K562 (cell line): Measurements from ENCODE around the gene ZBTB16. TPM values are rescaled to one million over a fixed set of nuclear protein-coding genes. Genes with fewer than 3 reads are reported as not detected.

Source experiments
- ATAC-seq: fragments of 200-7000 bp; cut with Tn5 transposase; 3 replicates; pipeline ENCODE4 v1.9.1; 2020; ENCODE audit warnings: moderate library complexity
- BruUV-seq: library from RNA; stranded (reverse); fragments of 400-500 nt; replicated peaks from 2 replicates; lab custom pipeline; 2021; lab: Mats Ljungman, UMichigan
- CTCF ChIA-PET: fragments of 300-600 bp; formaldehyde crosslinking; extraction: SDS; loops from one replicate; lab custom pipeline; 2021; ENCODE audit warnings: low intra/inter-chr PET ratio; lab: Yijun Ruan, JAX
- POLR2A ChIA-PET: fragments of 300-600, 350-650 bp; sonication (Branson Sonifier 250); formaldehyde crosslinking; extraction: SDS; loops from one replicate; lab custom pipeline; 2021; ENCODE audit warnings: antibody characterized with exemption, inconsistent platforms; lab: Yijun Ruan, JAX
- DNase-seq, 4 experiments: peaks; one replicate each; pipeline versions ENCODE4 v3.0.0 to v3.0.0-alpha.2; 2011 to 2018; ENCODE audit warnings: low spot score in 3 of 4, mixed read lengths in 3 of 4; ENCODE audit errors: extremely low read depth in 1 of 4
- FAIRE-seq: peaks from 2 replicates; lab custom pipeline; 2011; peaks lifted over from hg19 to GRCh38; lab: Jason Lieb, UNC
- H2AFZ ChIP-seq: 2 replicates; pipeline ENCODE4 v1.6.0; 2011; ENCODE audit warnings: low read depth, low read length, control low read depth, inconsistent platforms
- H3K27ac ChIP-seq: fragments of 200-600 bp; 3 replicates; pipeline ENCODE4 v1.8.0; 2011; ENCODE audit warnings: low read depth, mild to moderate bottlenecking, control low read depth, inconsistent platforms, low read length, moderate library complexity, mixed read lengths; ENCODE audit errors: extremely low read depth
- H3K27me3 ChIP-seq, 2 experiments: fragments of 300-600 bp in 1 of 2; 2 replicates in 1 of 2; 3 replicates in 1 of 2; pipeline versions ENCODE4 v1.6.0 to v1.8.0; 2011; ENCODE audit warnings: inconsistent platforms in 2 of 2, low read length in 2 of 2, mild to moderate bottlenecking in 1 of 2, mixed read lengths in 1 of 2, moderate library complexity in 1 of 2; ENCODE audit not compliant: control insufficient read depth in 2 of 2, insufficient read depth in 2 of 2
- H3K36me3 ChIP-seq: fragments of 300-600 bp; 3 replicates; pipeline ENCODE4 v1.8.0; 2011; ENCODE audit warnings: mild to moderate bottlenecking, low read length, inconsistent platforms; ENCODE audit not compliant: control insufficient read depth, insufficient read depth
- H3K4me1 ChIP-seq, 2 experiments: fragments of 200-600 bp in 1 of 2; replicated peaks in 1 of 2; 2 replicates in 1 of 2; 3 replicates in 1 of 2; pipeline versions ENCODE4 v1.5.1 to v1.8.0; 2011; ENCODE audit warnings: inconsistent platforms in 2 of 2, low read length in 2 of 2, mild to moderate bottlenecking in 1 of 2, mixed read lengths in 1 of 2, moderate library complexity in 1 of 2; ENCODE audit not compliant: control insufficient read depth in 2 of 2, insufficient read depth in 2 of 2
- H3K4me2 ChIP-seq: 2 replicates; pipeline ENCODE4 v1.6.1; 2011; ENCODE audit warnings: low read length, control low read depth, inconsistent platforms, mixed read lengths; ENCODE audit not compliant: insufficient read depth
- H3K4me3 ChIP-seq: fragments of 200-600 bp; sonication (generic), shearing (Covaris generic); 2 replicates; pipeline ENCODE4 v1.5.1; 2016; ENCODE audit warnings: control low read depth, inconsistent platforms
- H3K79me2 ChIP-seq: fragments of 200-600 bp; 3 replicates; pipeline ENCODE4 v1.8.0; 2011; ENCODE audit warnings: low read length, inconsistent platforms; ENCODE audit not compliant: control insufficient read depth, insufficient read depth
- H3K9ac ChIP-seq, 2 experiments: 2 replicates each; pipeline versions ENCODE4 v1.6.0 to v1.6.1; 2011; ENCODE audit warnings: low read depth in 2 of 2, low read length in 2 of 2, control low read depth in 1 of 2, inconsistent platforms in 1 of 2, mild to moderate bottlenecking in 1 of 2, mixed read lengths in 1 of 2; ENCODE audit not compliant: insufficient read depth in 1 of 2
- H3K9me1 ChIP-seq: one replicate; pipeline ENCODE4 v1.6.0; 2011; ENCODE audit warnings: inconsistent platforms, mild to moderate bottlenecking, low read length, moderate library complexity; ENCODE audit not compliant: control insufficient read depth, insufficient read depth
- H3K9me3 ChIP-seq: replicated peaks from 2 replicates; pipeline ENCODE4 v1.5.1; 2011; ENCODE audit warnings: low read depth, low read length, inconsistent platforms; ENCODE audit not compliant: control insufficient read depth, insufficient read depth
- H4K20me1 ChIP-seq: replicated peaks from 2 replicates; pipeline ENCODE4 v1.6.1; 2011; ENCODE audit warnings: low read length, inconsistent platforms, mixed read lengths; ENCODE audit not compliant: control insufficient read depth, insufficient read depth
- ARNT ChIP-seq, 2 experiments: fragments of 450-650 bp; IDR thresholded peaks; 2 replicates each; pipeline ENCODE4 v1.6.1; 2016; ENCODE audit warnings: mild to moderate bottlenecking in 1 of 2
- ASH1L ChIP-seq: fragments of 450-650 bp; IDR thresholded peaks from 2 replicates; pipeline ENCODE4 v1.6.1; 2018; ENCODE audit warnings: borderline replicate concordance, mild to moderate bottlenecking, low read depth; ENCODE audit not compliant: partially characterized antibody
- BHLHE40 ChIP-seq: IDR thresholded peaks from 2 replicates; pipeline ENCODE4 v1.6.1; 2011; ENCODE audit warnings: low read length, improper control_type of control experiment
- BRD4 ChIP-seq: fragments of 200-600 bp; sonication (generic); IDR thresholded peaks from 2 replicates; pipeline ENCODE4 v1.6.1; 2017; ENCODE audit warnings: inconsistent platforms
- CCAR2 ChIP-seq: fragments of 200-400 bp; formaldehyde crosslinking; IDR thresholded peaks from 2 replicates; pipeline ENCODE4 v1.6.1; 2017; ENCODE audit warnings: mild to moderate bottlenecking, low read depth, low read length
- IRF9 ChIP-seq: fragments of 450-650 bp; IDR thresholded peaks from 2 replicates; pipeline ENCODE4 v1.6.1; 2016; ENCODE audit warnings: missing biosample characterization, missing genetic modification characterization
- KLF16 ChIP-seq: IDR thresholded peaks from 2 replicates; pipeline ENCODE4 v1.6.1; 2016; ENCODE audit warnings: antibody characterized with exemption
- MEF2A ChIP-seq: IDR thresholded peaks from 2 replicates; pipeline ENCODE4 v1.6.1; 2011; ENCODE audit warnings: low read depth, mild to moderate bottlenecking, low read length, moderate library complexity; ENCODE audit not compliant: control insufficient read depth
- NFXL1 ChIP-seq: fragments of 450-650 bp; formaldehyde crosslinking; IDR thresholded peaks from 2 replicates; pipeline ENCODE4 v1.4.0; 2021; ENCODE audit warnings: mild to moderate bottlenecking
- NR2C2 ChIP-seq, 2 experiments: fragments of 200-800 bp in 1 of 2; sonication (Bioruptor generic) in 1 of 2; sonication (generic) in 1 of 2; formaldehyde crosslinking in 1 of 2; IDR thresholded peaks; 2 replicates each; pipeline versions ENCODE4 v1.6.1 to v1.8.0; 2016 to 2022; ENCODE audit warnings: mild to moderate bottlenecking in 1 of 2, missing compliant biosample characterization in 1 of 2, missing genetic modification characterization in 1 of 2, missing genetic modification reagents in 1 of 2
- RBM25 ChIP-seq: fragments of 200-400 bp; formaldehyde crosslinking; IDR thresholded peaks from 2 replicates; pipeline ENCODE4 v1.6.1; 2018; ENCODE audit warnings: low read length, low read depth, moderate library complexity; ENCODE audit not compliant: severe bottlenecking
- THAP12 ChIP-seq: fragments of 250-450 bp; sonication (Bioruptor Pico); IDR thresholded peaks from 2 replicates; pipeline ENCODE4 v1.9.0; 2021; ENCODE audit warnings: mild to moderate bottlenecking, inconsistent platforms
- THRAP3 ChIP-seq: fragments of 450-650 bp; IDR thresholded peaks from 2 replicates; pipeline ENCODE4 v1.6.1; 2016; ENCODE audit warnings: mild to moderate bottlenecking, inconsistent platforms, borderline replicate concordance
- ZNF449 ChIP-seq: fragments of 250-450 bp; sonication (Bioruptor Pico); IDR thresholded peaks from 2 replicates; pipeline ENCODE4 v1.8.0; 2022; ENCODE audit warnings: moderate library complexity, mild to moderate bottlenecking, inconsistent platforms
- ZNF780A ChIP-seq: fragments of 250-450 bp; sonication (Bioruptor Pico); IDR thresholded peaks from 2 replicates; pipeline ENCODE4 v1.5.0; 2021; ENCODE audit warnings: mild to moderate bottlenecking
- WGBS: fragments of 100-300 bp; shearing (Covaris generic); methylation state at CpG from one replicate; pipeline ENCODE4 v1.1.6; 2016; ENCODE audit warnings: low coverage, mixed read lengths; ENCODE audit not compliant: insufficient coverage; ENCODE audit errors: missing lambda C conversion rate; 5-methylcytosine and 5-hydroxymethylcytosine counted together
- in situ Hi-C: fragments of 300-500 bp; cut with MboI; formaldehyde crosslinking; loops from 4 replicates; pipeline ENCODE4 v1.15.0; 2018; ENCODE audit warnings: inconsistent platforms, mixed read lengths
- intact Hi-C: fragments of 100-400 bp; cut with micrococcal nuclease; formaldehyde crosslinking; loops from 2 replicates; pipeline ENCODE4 v1.14.2; 2022
- polyA plus RNA-seq, 8 experiments: library from polyadenylated mRNA; depleted of rRNA in 4 of 8; stranded (reverse) in 5 of 8; unstranded in 3 of 8; fragments of >200 nt; fragmentation: Nextera tagmentation in 2 of 8; fragmentation: Illumina TruSeq in 1 of 8; extraction: Ambion mirVana in 2 of 8; extraction: Trizol in 1 of 8; gene quantifications; 2 replicates each; pipeline versions ENCODE4 v1.2.1 to v1.2.3, GENCODE V29; 2011 to 2014; ENCODE audit warnings: inconsistent platforms in 1 of 8, missing spikeins in 1 of 8
- total RNA-seq, 7 experiments: library from RNA; depleted of rRNA in 6 of 7; stranded (reverse); fragments of >200 nt in 6 of 7; fragmentation: Illumina TruSeq in 2 of 7; extraction: Trizol in 2 of 7; gene quantifications; 2 replicates each; pipeline versions ENCODE4 v1.2.1 to v1.2.3, GENCODE V29; 2011 to 2021; ENCODE audit warnings: low replicate concordance in 1 of 7

The ZBTB16 gene
- total and polyA plus RNA-seq, 9 of the 15 experiments (the other 6 are each of a cell fraction or from before 2014, with no cell fraction given): 0.06 to 0.40 (median 0.24) TPM; not detected in 4

- no peak for TF ChIP-seq ZNF449 (CRISPR knock-in tag)
Observed at GRCh38 chr11:114042234-114042633, 17.3 kb upstream of the ZBTB16 start (continued).

- no peak for FAIRE-seq
- H4K20me1 ChIP-seq: no peaks in the 10 kb centered on the region
- in situ Hi-C loops (loop anchor here (25.0 kb wide), 1 partner anchor 718 kb away; no protein-coding TSS in a partner anchor), intact Hi-C loops (no loop called here)
- no peaks in the 10 kb centered on the region for H3K9me1 ChIP-seq
- ATAC-seq: no peak; the same call in 2 of the 3 replicates
- BruUV-seq: no TSS peak
- peaks cover 20 to 45% of the 10 kb centered on the region in 2 experiments for H3K27me3 ChIP-seq
- ChIA-PET POLR2A (interaction anchor here (1.0 to 2.1 kb wide), 2 partner anchors 26 kb away, joined by 3 to 4 read pairs; no protein-coding TSS in a partner anchor), CTCF (no interaction called here)
- no peak overlapping the region for H3K4me2 ChIP-seq
- no peak overlapping the region for H3K4me3 ChIP-seq
- H3K9me3 ChIP-seq: no peaks in the 10 kb centered on the region
- H3K36me3 ChIP-seq: no peaks in the 10 kb centered on the region
- no peak overlapping the region for H3K27ac ChIP-seq
- WGBS: 3% methylated on average over 10 of the region's 10 CpGs
- H3K79me2 ChIP-seq: no peaks in the 10 kb centered on the region
- no peaks in the 10 kb centered on the region for H3K4me1 ChIP-seq
- no peak overlapping the region for H2AFZ ChIP-seq
- DNase-seq: no peak
- no peak overlapping the region for H3K9ac ChIP-seq
- TF ChIP-seq BRD4: no peak
- TF ChIP-seq RBM25: no peak
- TF ChIP-seq BHLHE40: no peak
- no peak for TF ChIP-seq ASH1L
- TF ChIP-seq KLF16: no peak
- TF ChIP-seq THAP12: no peak
- TF ChIP-seq NFXL1 (CRISPR knock-in tag): no peak
- no peak for TF ChIP-seq IRF9
- no peak for TF ChIP-seq CCAR2
- TF ChIP-seq NR2C2 (CRISPR knock-in tag; IDR thresholded peaks at IDR 0.05): no peak
- no peak for TF ChIP-seq NR2C2 (tag; IDR thresholded peaks at IDR 0.05)
- TF ChIP-seq ZNF780A (CRISPR knock-in tag): no peak
- TF ChIP-seq ARNT (IDR thresholded peaks at IDR 0.05): no peak
- no peak for TF ChIP-seq MEF2A
- no peak for TF ChIP-seq THRAP3
Observed at GRCh38 chr11:114044042-114044871, 15.3 kb upstream of the ZBTB16 start.
